Activated CD8-positive, alpha-beta T cell treated with anti-CD3 and anti-CD28 coated beads for 36 hours (primary cell): ENCODE results near the gene NPPC. TPM values are rescaled to one million over a fixed set of nuclear protein-coding genes. Genes with fewer than 3 reads are reported as not detected.

Source experiments
- ATAC-seq: fragments of 200-7000 bp; cut with Tn5 transposase; one replicate; pipeline ENCODE4 v1.10.0; 2021; ENCODE audit warnings: mild to moderate bottlenecking, moderate library complexity
- CTCF ChIA-PET: fragments of 350-600 bp; sonication (Branson Sonifier 250); formaldehyde crosslinking; loops from one replicate; lab custom pipeline; 2021; ENCODE audit warnings: antibody characterized with exemption; lab: Charles Lee
- POLR2A ChIA-PET: fragments of 350-600 bp; sonication (Branson Sonifier 250); formaldehyde crosslinking; loops from one replicate; lab custom pipeline; 2021; ENCODE audit warnings: antibody characterized with exemption; lab: Charles Lee
- DNase-seq: peaks from one replicate; pipeline ENCODE4 v3.0.0-alpha.2; 2020
- H3K27ac Mint-ChIP-seq: one replicate; pipeline ENCODE4 v1.8.0; 2021; ENCODE audit warnings: mild to moderate bottlenecking, mixed read lengths
- H3K27me3 Mint-ChIP-seq: one replicate; pipeline ENCODE4 v1.8.0; 2021; ENCODE audit warnings: mixed read lengths
- H3K36me3 Mint-ChIP-seq: one replicate; pipeline ENCODE4 v1.8.0; 2021; ENCODE audit warnings: low read depth, mixed read lengths
- H3K4me1 Mint-ChIP-seq: one replicate; pipeline ENCODE4 v1.8.0; 2021; ENCODE audit warnings: low read depth, mixed read lengths
- H3K4me3 Mint-ChIP-seq: one replicate; pipeline ENCODE4 v1.8.0; 2021; ENCODE audit warnings: mild to moderate bottlenecking, moderate library complexity, mixed read lengths
- H3K9me3 Mint-ChIP-seq: one replicate; pipeline ENCODE4 v1.8.0; 2021; ENCODE audit warnings: mixed read lengths
- CTCF ChIP-seq: fragments of 200-600 bp; IDR thresholded peaks from one replicate; pipeline ENCODE4 v1.8.0; 2022; ENCODE audit warnings: antibody characterized with exemption, mild to moderate bottlenecking
- intact Hi-C: fragments of 100-400 bp; cut with micrococcal nuclease; formaldehyde crosslinking; loops from one replicate; pipeline ENCODE4 v1.10.0; 2022
- total RNA-seq, 2 experiments: library from RNA; stranded (reverse); gene quantifications; one replicate each; pipeline ENCODE4 v1.2.3, GENCODE V29; 2021

Gene NPPC
- total RNA-seq, 2 experiments from 2014 or later: 3.5 to 4.7 TPM

- H3K9me3 Mint-ChIP-seq: no peaks in the 10 kb centered on the region
- H3K4me3 Mint-ChIP-seq: no peak overlapping the region
- DNase-seq: peak; percentile 31
- CTCF ChIA-PET: interaction anchor here (1.4 to 2.4 kb wide), 2 partner anchors 10 to 206 kb away, joined by 3 to 15 read pairs; partner anchors contain the start of gene NPPC
- POLR2A ChIA-PET: interaction anchor here (0.7 kb wide), 1 partner anchor 200 kb away, joined by 4 read pairs; no protein-coding TSS in a partner anchor
- peak; percentile 82 for ATAC-seq
- no peak for TF ChIP-seq CTCF
- H3K36me3 Mint-ChIP-seq: no peaks in the 10 kb centered on the region
- H3K4me1 Mint-ChIP-seq: peaks cover 7% of the 10 kb centered on the region
- no peaks in the 10 kb centered on the region for H3K27me3 Mint-ChIP-seq
- intact Hi-C loops: no loop called here
- no peak overlapping the region for H3K27ac Mint-ChIP-seq
Observed at GRCh38 chr2:231936491-231936890, 10.3 kb upstream of the NPPC start.

- Mint-ChIP-seq H3K27me3 (no peaks in the 10 kb centered on the region), H3K27ac (no peak overlapping the region)
Observed at GRCh38 chr2:231935815-231936214, 9.6 kb upstream of the NPPC start.

GRCh38 chr2:231935207-231935524 is 9.0 kb upstream of the NPPC start:
- CTCF ChIA-PET: interaction anchor here (0.8 to 2.4 kb wide), 3 partner anchors 9 to 391 kb away, joined by 3 to 15 read pairs (median 4); partner anchors contain the start of gene NPPC
- TF ChIP-seq CTCF: no peak
- Mint-ChIP-seq H3K27me3 (no peaks in the 10 kb centered on the region), H3K36me3 (no peaks in the 10 kb centered on the region), H3K9me3 (no peaks in the 10 kb centered on the region), H3K27ac (no peak overlapping the region), H3K4me3 (no peak overlapping the region), H3K4me1 (peaks cover 7% of the 10 kb centered on the region)
- intact Hi-C loops: no loop called here
- DNase-seq: no peak
- ATAC-seq: no peak
- POLR2A ChIA-PET: no interaction called here

More at GRCh38 chr2:231935815-231936214, 9.6 kb upstream of the NPPC start:
- ATAC-seq: no peak
- CTCF ChIA-PET: interaction anchor here (0.8 to 2.4 kb wide), 4 partner anchors 10 to 390 kb away, joined by 3 to 15 read pairs (median 4); partner anchors contain the start of gene NPPC
- no peaks in the 10 kb centered on the region for H3K9me3 Mint-ChIP-seq
- TF ChIP-seq CTCF: no peak
- peaks cover 7% of the 10 kb centered on the region for H3K4me1 Mint-ChIP-seq
- no peak for DNase-seq
- POLR2A ChIA-PET: no interaction called here
- no peaks in the 10 kb centered on the region for H3K36me3 Mint-ChIP-seq
- H3K4me3 Mint-ChIP-seq: no peak overlapping the region
- intact Hi-C loops: no loop called here

GRCh38 chr2:231934441-231935206 is 8.4 kb upstream of the NPPC start:
- Mint-ChIP-seq H3K4me3 (no peak overlapping the region), H3K27ac (no peak overlapping the region), H3K36me3 (no peaks in the 10 kb centered on the region), H3K9me3 (no peaks in the 10 kb centered on the region), H3K27me3 (no peaks in the 10 kb centered on the region), H3K4me1 (peaks cover 7% of the 10 kb centered on the region)
- no peak for TF ChIP-seq CTCF
- intact Hi-C loops: no loop called here
- ATAC-seq (no peak), DNase-seq (no peak)
- ChIA-PET POLR2A (no interaction called here), CTCF (interaction anchor here (0.8 to 2.4 kb wide), 3 partner anchors 9 to 391 kb away, joined by 3 to 15 read pairs (median 4); partner anchors contain the start of gene NPPC)

GRCh38 chr2:231933916-231934401 is 7.8 kb upstream of the NPPC start:
- CTCF ChIA-PET: interaction anchor here (1.1 to 2.4 kb wide), 2 partner anchors 8 to 34 kb away, joined by 3 to 15 read pairs; partner anchors contain the start of gene NPPC
- Mint-ChIP-seq H3K9me3 (no peaks in the 10 kb centered on the region), H3K36me3 (no peaks in the 10 kb centered on the region), H3K4me1 (peaks cover 7% of the 10 kb centered on the region), H3K4me3 (no peak overlapping the region), H3K27ac (no peak overlapping the region), H3K27me3 (peaks cover 2% of the 10 kb centered on the region)
- intact Hi-C loops: no loop called here
- DNase-seq (no peak), ATAC-seq (no peak)
- TF ChIP-seq CTCF: no peak
- POLR2A ChIA-PET: no interaction called here
